Naive thymus-derived CD4-positive, alpha-beta T cell (primary cell): ENCODE data around the gene TPMT. TPM values are rescaled to one million over a fixed set of nuclear protein-coding genes. Genes with fewer than 3 reads are reported as not detected.

ENCODE experiments used
- ATAC-seq: fragments of 150-1000 bp; cut with Tn5 transposase; 2 replicates; pipeline ENCODE4 v1.10.0; 2021; ENCODE audit warnings: mild to moderate bottlenecking, moderate library complexity
- CTCF ChIA-PET: fragments of 350-600 bp; sonication (Branson Sonifier 250); formaldehyde crosslinking; loops from one replicate; lab custom pipeline; 2021; ENCODE audit warnings: antibody characterized with exemption; lab: Charles Lee
- POLR2A ChIA-PET: fragments of 350-600 bp; sonication (Branson Sonifier 250); formaldehyde crosslinking; loops from one replicate; lab custom pipeline; 2021; ENCODE audit warnings: antibody characterized with exemption, inconsistent platforms; lab: Charles Lee
- DNase-seq, 9 donors: peaks; one replicate each; pipeline versions ENCODE4 v3.0.0 to v3.0.0-alpha.2; 2020 to 2022; ENCODE audit warnings: mixed read lengths in 1 of 9
- H3K27ac ChIP-seq: one replicate; pipeline ENCODE4 v1.7.0; 2013; ENCODE audit warnings: mild to moderate bottlenecking, low read depth, low read length, moderate library complexity
- H3K27me3 ChIP-seq, 2 donors: one replicate each; pipeline ENCODE4 v1.7.0; 2013; ENCODE audit warnings: low read length in 2 of 2, mild to moderate bottlenecking in 2 of 2, moderate library complexity in 2 of 2; ENCODE audit not compliant: control insufficient read depth in 2 of 2, insufficient read depth in 2 of 2
- H3K36me3 ChIP-seq, 3 experiments: 1 replicate in 2 of 3; 2 replicates in 1 of 3; pipeline ENCODE4 v1.7.0; 2013; ENCODE audit warnings: low read length in 3 of 3, mild to moderate bottlenecking in 3 of 3, moderate library complexity in 1 of 3; ENCODE audit not compliant: insufficient read depth in 3 of 3, control insufficient read depth in 2 of 3
- H3K4me1 ChIP-seq, 2 donors: one replicate each; pipeline ENCODE4 v1.7.0; 2013; ENCODE audit warnings: low read length in 2 of 2, mild to moderate bottlenecking in 2 of 2, moderate library complexity in 1 of 2; ENCODE audit not compliant: control insufficient read depth in 2 of 2, insufficient read depth in 2 of 2
- H3K4me3 ChIP-seq: 2 replicates; pipeline ENCODE4 v1.7.0; 2013; ENCODE audit warnings: mild to moderate bottlenecking, low read length
- H3K9me3 ChIP-seq, 3 experiments: 1 replicate in 2 of 3; 2 replicates in 1 of 3; pipeline ENCODE4 v1.7.0; 2013; ENCODE audit warnings: low read length in 3 of 3; ENCODE audit not compliant: control insufficient read depth in 2 of 3
- H3K27ac Mint-ChIP-seq, 9 donors: one replicate each; pipeline ENCODE4 v1.8.0; 2020 to 2022; ENCODE audit warnings: mixed read lengths in 9 of 9, mild to moderate bottlenecking in 8 of 9, moderate library complexity in 5 of 9, inconsistent platforms in 2 of 9
- H3K27me3 Mint-ChIP-seq, 5 donors: one replicate each; pipeline ENCODE4 v1.8.0; 2021 to 2022; ENCODE audit warnings: mixed read lengths in 5 of 5, mild to moderate bottlenecking in 1 of 5
- H3K36me3 Mint-ChIP-seq, 5 donors: one replicate each; pipeline ENCODE4 v1.8.0; 2020 to 2022; ENCODE audit warnings: mixed read lengths in 5 of 5, mild to moderate bottlenecking in 3 of 5, inconsistent platforms in 1 of 5
- H3K4me1 Mint-ChIP-seq, 7 donors: one replicate each; pipeline ENCODE4 v1.8.0; 2020 to 2022; ENCODE audit warnings: mixed read lengths in 7 of 7, mild to moderate bottlenecking in 3 of 7, inconsistent platforms in 1 of 7
- H3K4me3 Mint-ChIP-seq, 10 donors: one replicate each; pipeline ENCODE4 v1.8.0; 2020 to 2022; ENCODE audit warnings: mild to moderate bottlenecking in 10 of 10, mixed read lengths in 10 of 10, moderate library complexity in 6 of 10, inconsistent platforms in 2 of 10
- H3K9me3 Mint-ChIP-seq, 11 donors: one replicate each; pipeline ENCODE4 v1.8.0; 2020 to 2022; ENCODE audit warnings: mixed read lengths in 11 of 11, mild to moderate bottlenecking in 4 of 11, inconsistent platforms in 1 of 11, moderate library complexity in 1 of 11
- intact Hi-C, 2 donors: fragments of 100-400 bp; cut with micrococcal nuclease; formaldehyde crosslinking; loops; one replicate each; pipeline ENCODE4 v1.15.1; 2023
- polyA plus RNA-seq, 2 donors: library from polyadenylated mRNA; unstranded; fragments of 300-500 nt; fragmentation: Illumina TruSeq; gene quantifications; one replicate each; pipeline ENCODE4 v1.2.3, GENCODE V29; 2021
- total RNA-seq, 6 experiments: library from RNA in 5 of 6; stranded (reverse) in 5 of 6; gene quantifications; 1 replicate in 5 of 6; 2 replicates in 1 of 6; pipeline ENCODE4 v1.2.3 and lab custom pipeline; 2021 to 2026

TPMT gene
- total and polyA plus RNA-seq, 7 experiments from 2014 or later, result 2.9 to 13.1 (median 6.0) TPM

DNA sequence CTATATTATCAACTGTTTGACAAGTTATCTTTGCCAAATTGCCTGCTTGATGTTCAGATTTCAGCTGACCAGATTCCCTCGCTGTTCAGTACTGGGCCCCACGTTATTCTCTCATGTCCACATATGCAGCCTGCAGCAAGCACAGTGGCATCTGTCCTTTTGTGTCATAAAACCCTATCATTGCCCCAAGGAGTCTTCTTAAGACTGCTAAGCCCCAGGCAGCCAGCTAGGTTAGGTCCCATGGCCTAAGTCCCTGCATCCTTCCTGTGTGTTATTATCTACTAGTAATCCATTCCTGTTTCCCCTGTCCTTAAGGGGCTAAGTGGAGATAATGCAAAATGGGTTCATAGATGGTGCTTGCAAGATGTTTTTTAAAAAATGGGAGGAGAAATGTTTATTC is 7.5 kb upstream of the TPMT start:
- Mint-ChIP-seq H3K9me3 (no peaks in the 10 kb centered on the region), H3K36me3 (peaks cover 5 to 41% (median 27%) of the 10 kb centered on the region in 5 donors), H3K27me3 (no peaks in the 10 kb centered on the region), H3K4me1 (peaks cover 0 to 11% (median 4%) of the 10 kb centered on the region in 7 donors), H3K27ac (no peak overlapping the region), H3K4me3 (no peak overlapping the region)
- H3K4me1 ChIP-seq, result no peaks in the 10 kb centered on the region
- ATAC-seq (no peak), DNase-seq (no peak)
- POLR2A ChIA-PET, result no interaction called here
- no peaks in the 10 kb centered on the region for H3K9me3 ChIP-seq
- no peak overlapping the region for H3K27ac ChIP-seq
- CTCF ChIA-PET, result no interaction called here
- H3K27me3 ChIP-seq, result no peaks in the 10 kb centered on the region
- intact Hi-C loops, result no loop called here
- peaks cover 0 to 51% (median 5%) of the 10 kb centered on the region in 3 experiments for H3K36me3 ChIP-seq
- H3K4me3 ChIP-seq, result no peak overlapping the region

DNA sequence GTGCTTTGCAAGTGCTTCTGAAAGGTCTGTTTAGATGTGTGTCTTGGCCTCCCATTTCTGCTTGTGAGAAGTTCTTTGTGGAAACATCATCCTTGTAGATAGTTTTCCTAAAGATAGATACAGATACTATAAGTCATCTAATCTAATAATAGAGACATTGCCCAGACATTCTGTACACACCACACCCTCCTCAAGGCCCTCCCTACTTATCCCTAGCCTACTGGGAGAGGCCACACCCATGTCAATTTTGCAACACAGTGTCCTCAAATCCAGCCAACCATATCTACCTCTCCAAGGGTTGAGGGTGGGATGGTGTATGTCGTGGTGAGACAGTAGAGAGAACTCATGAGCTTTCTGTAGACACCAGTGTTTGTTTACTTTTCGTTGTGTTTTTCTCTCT is 6.6 kb upstream of the TPMT start:
- Mint-ChIP-seq H3K9me3 (no peaks in the 10 kb centered on the region), H3K4me1 (peaks cover 0 to 11% (median 5%) of the 10 kb centered on the region in 7 donors), H3K36me3 (peaks cover 5 to 41% (median 27%) of the 10 kb centered on the region in 5 donors), H3K27ac (no peak overlapping the region), H3K4me3 (no peak overlapping the region), H3K27me3 (no peaks in the 10 kb centered on the region)
- ATAC-seq (no peak), DNase-seq (no peak)
- H3K27ac ChIP-seq, result no peak overlapping the region
- no peaks in the 10 kb centered on the region for H3K9me3 ChIP-seq
- CTCF ChIA-PET, result interaction anchor here (0.5 kb wide), 1 partner anchor 358 kb away, joined by 3 read pairs; no protein-coding TSS in a partner anchor
- H3K27me3 ChIP-seq, result no peaks in the 10 kb centered on the region
- H3K4me3 ChIP-seq, result no peak overlapping the region
- H3K4me1 ChIP-seq, result peaks cover 0 to 3% of the 10 kb centered on the region in 2 donors
- H3K36me3 ChIP-seq, result peaks cover 0 to 45% (median 5%) of the 10 kb centered on the region in 3 experiments
- intact Hi-C loops, result no loop called here
- POLR2A ChIA-PET, result no interaction called here

DNA sequence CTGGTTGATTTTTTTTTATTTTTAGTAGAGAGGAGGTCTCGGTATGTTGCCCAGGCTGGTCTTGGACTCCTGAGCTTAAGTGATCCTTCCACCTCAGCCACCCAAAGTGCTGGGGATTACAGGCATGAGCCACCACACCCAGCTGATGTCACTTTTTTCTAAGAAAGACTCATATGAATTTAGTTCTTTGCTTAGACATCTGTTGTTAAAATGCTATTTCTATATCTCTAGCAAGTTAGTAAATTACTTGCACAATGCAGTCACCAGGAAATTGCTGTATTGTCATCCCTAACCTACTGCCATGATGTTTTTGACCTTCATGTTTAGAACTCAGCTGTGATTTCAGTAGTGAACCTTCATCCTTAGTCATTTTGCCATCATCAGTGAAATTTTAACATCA is 6.0 kb upstream of the TPMT start:
- Histone ChIP-seq H3K9me3 (no peaks in the 10 kb centered on the region), H3K27ac (no peak overlapping the region), H3K4me3 (no peak overlapping the region), H3K36me3 (peaks cover 0 to 40% (median 5%) of the 10 kb centered on the region in 3 experiments), H3K4me1 (peaks cover 5 to 8% of the 10 kb centered on the region in 2 donors), H3K27me3 (no peaks in the 10 kb centered on the region)
- Mint-ChIP-seq H3K4me3 (no peak overlapping the region), H3K27me3 (no peaks in the 10 kb centered on the region), H3K27ac (no peak overlapping the region), H3K9me3 (no peaks in the 10 kb centered on the region), H3K36me3 (peaks cover 5 to 41% (median 27%) of the 10 kb centered on the region in 5 donors), H3K4me1 (peaks cover 4 to 16% (median 10%) of the 10 kb centered on the region in 7 donors)
- ChIA-PET POLR2A (no interaction called here), CTCF (no interaction called here)
- intact Hi-C loops, result no loop called here
- DNase-seq, result no peak
- ATAC-seq, result no peak

DNA sequence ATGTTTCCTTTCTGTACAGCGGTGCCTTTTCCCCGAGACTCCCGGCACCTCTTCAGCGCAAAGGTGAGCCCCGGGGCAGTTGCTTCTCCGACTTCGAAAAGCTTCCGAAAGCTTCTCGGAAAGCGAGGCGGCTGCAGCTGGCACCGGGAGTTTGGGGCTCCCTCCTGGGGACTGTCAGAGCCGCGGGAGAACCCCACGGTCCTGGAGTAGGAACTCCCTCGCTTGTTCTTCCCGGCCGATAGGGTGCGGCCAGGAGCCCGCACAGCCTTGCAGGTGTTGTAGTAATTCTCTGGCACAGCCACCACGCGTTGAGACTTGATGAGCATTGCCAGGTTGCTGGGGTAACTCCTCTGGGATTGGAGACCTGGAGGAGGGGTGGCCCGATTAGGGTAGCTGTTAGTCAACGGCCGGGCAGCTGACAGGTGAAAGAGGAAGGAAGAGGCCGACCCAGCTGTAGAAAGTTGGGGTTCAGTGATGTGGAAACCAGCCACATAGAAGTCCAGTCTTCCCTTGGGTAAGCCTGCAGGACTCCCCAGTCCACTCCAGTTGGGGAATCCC is 1.1 kb upstream of the TPMT start:
- H3K4me3 Mint-ChIP-seq, result peak overlapping the region; percentile 91 to 99 (median 98)
- peaks cover 0 to 7% (median 0%) of the 10 kb centered on the region in 5 donors for H3K27me3 Mint-ChIP-seq
- no peaks in the 10 kb centered on the region for H3K9me3 ChIP-seq
- DNase-seq (peak in 2 of 9 donors; percentile 52 to 55), ATAC-seq (no peak)
- peak overlapping the region; percentile 45 to 96 (median 87) for H3K27ac Mint-ChIP-seq
- CTCF ChIA-PET, result interaction anchor here (0.9 kb wide), 1 partner anchor 15 kb away, joined by 3 read pairs; no protein-coding TSS in a partner anchor
- H3K36me3 Mint-ChIP-seq, result peaks cover 5 to 17% (median 8%) of the 10 kb centered on the region in 5 donors
- intact Hi-C loops, result loop anchor here (1.0 to 5.0 kb wide), 16 partner anchors 33 to 1834 kb away; partner anchors contain the start of genes ATXN1 (in 2 of the 2), FAM8A1 (in 2 of the 2), NHLRC1 (in 2 of the 2) and NUP153 (in 2 of the 2)
- H3K4me1 Mint-ChIP-seq, result peaks cover 24 to 36% (median 28%) of the 10 kb centered on the region in 7 donors
- H3K9me3 Mint-ChIP-seq, result no peaks in the 10 kb centered on the region
- POLR2A ChIA-PET, result interaction anchor here (0.8 to 2.8 kb wide), 3 partner anchors 31 to 449 kb away, joined by 3 to 9 read pairs (median 3); partner anchors contain the start of gene NUP153
- H3K4me1 ChIP-seq, result peaks cover 8 to 17% of the 10 kb centered on the region in 2 donors
- H3K36me3 ChIP-seq, result peaks cover 0 to 16% (median 0%) of the 10 kb centered on the region in 3 experiments
- no peaks in the 10 kb centered on the region for H3K27me3 ChIP-seq
- H3K27ac ChIP-seq, result peak overlapping the region; percentile 82
- H3K4me3 ChIP-seq, result peak overlapping the region; percentile 95

DNA sequence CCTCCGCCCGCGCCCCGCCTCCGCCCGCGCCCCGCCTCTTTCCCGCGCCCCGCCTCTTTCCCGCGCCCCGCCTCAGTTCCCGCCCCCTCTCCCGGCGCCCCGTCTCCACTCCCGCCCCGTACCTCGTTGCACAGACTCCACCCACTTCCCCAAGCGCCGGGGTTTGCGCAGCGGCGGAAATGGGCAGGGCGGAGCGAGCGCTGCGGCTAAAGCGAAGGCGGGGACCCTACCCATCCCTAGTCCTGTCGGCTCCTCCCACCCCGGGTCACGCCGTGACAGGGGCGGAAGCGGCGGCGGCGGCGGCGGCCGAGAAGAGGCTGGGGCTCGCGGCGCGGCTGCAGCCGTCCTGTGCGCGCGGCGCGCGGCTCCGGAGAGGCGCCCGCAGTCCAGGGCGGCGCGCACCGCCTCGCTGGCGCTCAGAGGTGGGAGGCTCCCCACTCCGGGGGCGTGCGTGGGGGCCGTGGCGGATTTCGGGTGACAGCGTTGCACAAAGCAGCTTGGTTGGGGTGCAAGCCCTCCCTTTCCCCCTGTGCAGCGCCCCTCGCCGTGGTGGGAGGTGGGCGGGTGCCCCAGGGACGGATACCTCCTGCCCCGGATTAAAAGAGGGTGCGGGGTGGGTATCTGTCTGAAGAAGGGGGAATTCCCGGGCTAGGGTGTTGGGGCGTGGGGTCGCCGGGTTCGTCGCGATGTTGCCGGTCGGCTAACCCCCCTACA is 430 bp upstream of the TPMT start, which contains the start of gene KDM1B:
Gene KDM1B (plus strand): TSS at position 273 of the 714 bp plus-strand sequence. CDS start 4,474 bp downstream, outside the sequence.
- Histone ChIP-seq H3K4me3 (peak within 1 kb of the TSS; percentile 95), H3K36me3 (peaks cover 0 to 13% (median 0%) of the 10 kb centered on the region in 3 experiments), H3K4me1 (peaks cover 8 to 17% of the 10 kb centered on the region in 2 donors), H3K9me3 (no peaks in the 10 kb centered on the region), H3K27me3 (no peaks in the 10 kb centered on the region), H3K27ac (peak within 1 kb of the TSS; percentile 93)
- DNase-seq (peak; percentile 95 to 100 (median 99)), ATAC-seq (peak; percentile 95)
- peak within 1 kb of the TSS; percentile 91 to 99 (median 99) for H3K4me3 Mint-ChIP-seq
- H3K9me3 Mint-ChIP-seq, result no peaks in the 10 kb centered on the region
- intact Hi-C loops, result loop anchor here (1.0 to 5.0 kb wide), 15 partner anchors 33 to 1833 kb away; partner anchors contain the start of genes ATXN1 (in 2 of the 2), FAM8A1 (in 2 of the 2), NHLRC1 (in 2 of the 2) and NUP153 (in 2 of the 2)
- CTCF ChIA-PET, result interaction anchor here (0.9 kb wide), 1 partner anchor 15 kb away, joined by 3 read pairs; no protein-coding TSS in a partner anchor
- H3K36me3 Mint-ChIP-seq, result peaks cover 5 to 17% (median 9%) of the 10 kb centered on the region in 5 donors
- peaks cover 0 to 7% (median 0%) of the 10 kb centered on the region in 5 donors for H3K27me3 Mint-ChIP-seq
- POLR2A ChIA-PET, result interaction anchor here (0.7 to 2.8 kb wide), 5 partner anchors 32 to 448 kb away, joined by 3 to 9 read pairs (median 4); partner anchors contain the start of genes NUP153 and RNF144B
- H3K4me1 Mint-ChIP-seq, result peaks cover 24 to 36% (median 28%) of the 10 kb centered on the region in 7 donors
- H3K27ac Mint-ChIP-seq, result peak within 1 kb of the TSS; percentile 91 to 99 (median 97)

DNA sequence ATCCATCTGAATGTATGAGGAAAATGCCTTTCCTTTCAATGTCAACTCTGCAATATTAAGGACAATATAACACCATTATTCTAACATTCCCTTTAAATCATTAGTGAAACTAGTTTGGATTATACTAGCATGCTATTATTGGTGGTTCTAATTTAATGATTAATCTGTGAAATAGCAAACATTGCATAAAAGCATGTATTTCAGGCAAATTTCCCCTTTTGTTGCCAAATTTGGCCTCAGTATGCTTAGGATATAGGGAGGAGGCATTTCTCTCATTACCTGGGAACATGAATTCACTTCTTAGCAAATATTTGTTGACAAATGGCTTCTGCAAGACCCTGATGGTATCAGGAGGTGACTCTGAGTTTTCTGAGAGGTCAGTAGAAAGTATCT is 1.6 kb downstream of the TPMT start:
- H3K4me3 ChIP-seq, result no peak overlapping the region
- ChIA-PET CTCF (no interaction called here), POLR2A (no interaction called here)
- no peaks in the 10 kb centered on the region for H3K9me3 ChIP-seq
- peak overlapping the region in 2 of 10 donors; percentile 24 to 99 for H3K4me3 Mint-ChIP-seq
- no peaks in the 10 kb centered on the region for H3K27me3 ChIP-seq
- peak overlapping the region in 1 of 9 donors; percentile 1 for H3K27ac Mint-ChIP-seq
- DNase-seq (no peak), ATAC-seq (no peak)
- H3K36me3 ChIP-seq, result peaks cover 0 to 7% (median 0%) of the 10 kb centered on the region in 3 experiments
- H3K4me1 Mint-ChIP-seq, result peaks cover 24 to 32% (median 25%) of the 10 kb centered on the region in 7 donors
- no peaks in the 10 kb centered on the region for H3K9me3 Mint-ChIP-seq
- H3K36me3 Mint-ChIP-seq, result peaks cover 0 to 20% (median 8%) of the 10 kb centered on the region in 5 donors
- intact Hi-C loops, result no loop called here
- peaks cover 0 to 7% (median 0%) of the 10 kb centered on the region in 5 donors for H3K27me3 Mint-ChIP-seq
- H3K27ac ChIP-seq, result no peak overlapping the region
- H3K4me1 ChIP-seq, result peaks cover 8 to 17% of the 10 kb centered on the region in 2 donors
